ENCODE measurements around the gene DOCK11. TPM values are rescaled to one million over a fixed set of nuclear protein-coding genes. Genes with fewer than 3 reads are reported as not detected.

DOCK11 gene
- total and polyA plus RNA-seq, 2 experiments from 2014 or later, result 11.7 to 21.9 TPM

GRCh38 chrX:118693843-118694242, 198.2 kb downstream of the DOCK11 start:
- TF ChIP-seq EZH2phosphoT487 (IDR thresholded peaks at IDR 0.05; ENCODE audit: insufficient read depth, low read depth) (no peak), EZH2 (IDR thresholded peaks at IDR 0.05; ENCODE audit: insufficient read depth, poor library complexity, severe bottlenecking) (no peak)
- Histone ChIP-seq H3F3A (ENCODE audit: insufficient read depth) (no peaks in the 10 kb centered on the region), H3K4me1 (ENCODE audit: insufficient read depth) (no peaks in the 10 kb centered on the region), H4K20me1 (ENCODE audit: insufficient read depth) (no peaks in the 10 kb centered on the region), H3K27ac (no peak overlapping the region), H3K36me3 (ENCODE audit: low read depth) (no peaks in the 10 kb centered on the region), H3K9me2 (ENCODE audit: insufficient read depth) (no peaks in the 10 kb centered on the region), H3K79me2 (ENCODE audit: insufficient read depth) (no peaks in the 10 kb centered on the region), H2AFZ (no peak overlapping the region), H3K9ac (no peak overlapping the region), H3K4me2 (ENCODE audit: unreplicated experiment) (no peak overlapping the region), H3K27me3 (replicated peaks; ENCODE audit: insufficient read depth) (no peaks in the 10 kb centered on the region), H3K9me3 (ENCODE audit: low read depth) (no peaks in the 10 kb centered on the region), H3K4me3 (no peak overlapping the region)
- no peak for DNase-seq
- WGBS, 2 experiments (ENCODE audit: low coverage in 1 of 2, low lambda C conversion rate in 2 of 2, missing lambda C conversion rate in 2 of 2), result 63 to 71% methylated on average over 2 of the region's 2 CpGs
- in situ Hi-C loops (cut with MboI), result no loop called here

GRCh38 chrX:118694638-118695037, 199.0 kb downstream of the DOCK11 start:
- Histone ChIP-seq H3F3A (ENCODE audit: insufficient read depth) (no peaks in the 10 kb centered on the region), H3K4me2 (ENCODE audit: unreplicated experiment) (no peak overlapping the region), H3K4me1 (ENCODE audit: insufficient read depth) (no peaks in the 10 kb centered on the region), H4K20me1 (ENCODE audit: insufficient read depth) (no peaks in the 10 kb centered on the region), H3K36me3 (ENCODE audit: low read depth) (no peaks in the 10 kb centered on the region), H3K27ac (no peak overlapping the region), H3K9me3 (ENCODE audit: low read depth) (no peaks in the 10 kb centered on the region), H3K4me3 (no peak overlapping the region), H3K9me2 (ENCODE audit: insufficient read depth) (no peaks in the 10 kb centered on the region), H2AFZ (no peak overlapping the region), H3K27me3 (replicated peaks; ENCODE audit: insufficient read depth) (no peaks in the 10 kb centered on the region), H3K9ac (no peak overlapping the region), H3K79me2 (ENCODE audit: insufficient read depth) (no peaks in the 10 kb centered on the region)
- WGBS, 2 experiments (ENCODE audit: low coverage in 1 of 2, low lambda C conversion rate in 2 of 2, missing lambda C conversion rate in 2 of 2), result 72 to 84% methylated on average over 3 to 6 of the region's 6 CpGs
- no peak for DNase-seq
- in situ Hi-C loops (cut with MboI), result no loop called here
- no peak for TF ChIP-seq EZH2phosphoT487 (IDR thresholded peaks at IDR 0.05; ENCODE audit: insufficient read depth, low read depth)
- no peak for TF ChIP-seq EZH2 (IDR thresholded peaks at IDR 0.05; ENCODE audit: insufficient read depth, poor library complexity, severe bottlenecking)

GRCh38 chrX:118698516-118699170, 203.0 kb downstream of the DOCK11 start:
- no peaks in the 10 kb centered on the region for H4K20me1 ChIP-seq (ENCODE audit: insufficient read depth)
- H3K4me1 ChIP-seq (ENCODE audit: insufficient read depth), result no peaks in the 10 kb centered on the region
- H3K9ac ChIP-seq, result no peak overlapping the region
- in situ Hi-C loops (cut with MboI), result no loop called here
- H3K9me3 ChIP-seq (ENCODE audit: low read depth), result no peaks in the 10 kb centered on the region
- H3K4me3 ChIP-seq, result no peak overlapping the region
- H3K36me3 ChIP-seq (ENCODE audit: low read depth), result no peaks in the 10 kb centered on the region
- H3K9me2 ChIP-seq (ENCODE audit: insufficient read depth), result no peaks in the 10 kb centered on the region
- no peaks in the 10 kb centered on the region for H3F3A ChIP-seq (ENCODE audit: insufficient read depth)
- no peak overlapping the region for H3K4me2 ChIP-seq (ENCODE audit: unreplicated experiment)
- H3K27me3 ChIP-seq (replicated peaks; ENCODE audit: insufficient read depth), result no peaks in the 10 kb centered on the region
- no peak for TF ChIP-seq EZH2 (IDR thresholded peaks at IDR 0.05; ENCODE audit: insufficient read depth, poor library complexity, severe bottlenecking)
- no peak for TF ChIP-seq EZH2phosphoT487 (IDR thresholded peaks at IDR 0.05; ENCODE audit: insufficient read depth, low read depth)
- no peaks in the 10 kb centered on the region for H3K79me2 ChIP-seq (ENCODE audit: insufficient read depth)
- WGBS, 2 experiments (ENCODE audit: low coverage in 1 of 2, low lambda C conversion rate in 2 of 2, missing lambda C conversion rate in 2 of 2), result 75 to 81% methylated on average over 5 of the region's 5 CpGs
- peak; percentile 5 for DNase-seq
- H3K27ac ChIP-seq, result no peak overlapping the region
- H2AFZ ChIP-seq, result no peak overlapping the region

GRCh38 chrX:118702741-118703140, 207.1 kb downstream of the DOCK11 start:
- DNase-seq, result no peak

More at GRCh38 chrX:118702741-118703140, 207.1 kb downstream of the DOCK11 start:
- 76 to 77% methylated on average over 5 of the region's 5 CpGs for WGBS, 2 experiments (ENCODE audit: low coverage in 1 of 2, low lambda C conversion rate in 2 of 2, missing lambda C conversion rate in 2 of 2)
- H3F3A ChIP-seq (ENCODE audit: insufficient read depth), result no peaks in the 10 kb centered on the region
- H3K4me1 ChIP-seq (ENCODE audit: insufficient read depth), result no peaks in the 10 kb centered on the region
- no peak overlapping the region for H3K27ac ChIP-seq
- H3K36me3 ChIP-seq (ENCODE audit: low read depth), result no peaks in the 10 kb centered on the region
- no peak overlapping the region for H3K4me3 ChIP-seq
- no peaks in the 10 kb centered on the region for H3K9me3 ChIP-seq (ENCODE audit: low read depth)
- no peaks in the 10 kb centered on the region for H3K27me3 ChIP-seq (replicated peaks; ENCODE audit: insufficient read depth)
- H3K79me2 ChIP-seq (ENCODE audit: insufficient read depth), result no peaks in the 10 kb centered on the region
- TF ChIP-seq EZH2 (IDR thresholded peaks at IDR 0.05; ENCODE audit: insufficient read depth, poor library complexity, severe bottlenecking) (no peak), EZH2phosphoT487 (IDR thresholded peaks at IDR 0.05; ENCODE audit: insufficient read depth, low read depth) (no peak)
- H3K9ac ChIP-seq, result no peak overlapping the region
- no peak overlapping the region for H2AFZ ChIP-seq
- H4K20me1 ChIP-seq (ENCODE audit: insufficient read depth), result no peaks in the 10 kb centered on the region
- H3K4me2 ChIP-seq (ENCODE audit: unreplicated experiment), result no peak overlapping the region
- H3K9me2 ChIP-seq (ENCODE audit: insufficient read depth), result no peaks in the 10 kb centered on the region
- in situ Hi-C loops (cut with MboI), result no loop called here
